Kidney epithelial cell (primary cell): Measurements from ENCODE around the gene CRPPA. TPM values are rescaled to one million over a fixed set of nuclear protein-coding genes. Genes with fewer than 3 reads are reported as not detected.
"Not testable (repeated sequence)": the region's sequence is repeated elsewhere in the genome, so short reads cannot be mapped to it uniquely, and the experiment has no call there.

Experiments
- DNase-seq: peaks from one replicate; pipeline ENCODE4 v3.0.0-alpha.2; 2010; ENCODE audit warnings: low read depth
- H3K27me3 ChIP-seq: 2 replicates; pipeline ENCODE4 v1.6.0; 2011; ENCODE audit warnings: low read length; ENCODE audit not compliant: control insufficient read depth, insufficient read depth
- H3K36me3 ChIP-seq: 2 replicates; pipeline ENCODE4 v1.5.1; 2011; ENCODE audit warnings: low read length; ENCODE audit not compliant: control insufficient read depth, insufficient read depth
- H3K4me3 ChIP-seq: 2 replicates; pipeline ENCODE4 v1.5.1; 2011; ENCODE audit warnings: low read depth, mild to moderate bottlenecking, control low read depth, low read length
- total RNA-seq: library from RNA; depleted of rRNA; stranded (reverse); fragments of >200 nt; gene quantifications from 2 replicates; pipeline ENCODE4 v1.2.3, GENCODE V29; 2015
- TF ChIP-seq, protein P1 (sequence below): IDR thresholded peaks from 2 replicates; pipeline ENCODE4 v1.5.1; 2011; ENCODE audit warnings: mild to moderate bottlenecking, moderate library complexity, low read length, control low read depth, inconsistent platforms; ENCODE audit not compliant: insufficient read depth, poor library complexity, severe bottlenecking

Gene CRPPA
- total RNA-seq, 1 donor from 2014 or later: 1.8 TPM

GRCh38 chr7:16460789-16461493 lies 39.6 kb upstream of the CRPPA start:
- DNase-seq: no peak
- H3K36me3 ChIP-seq: no peaks in the 10 kb centered on the region
- TF ChIP-seq, protein P1, sequence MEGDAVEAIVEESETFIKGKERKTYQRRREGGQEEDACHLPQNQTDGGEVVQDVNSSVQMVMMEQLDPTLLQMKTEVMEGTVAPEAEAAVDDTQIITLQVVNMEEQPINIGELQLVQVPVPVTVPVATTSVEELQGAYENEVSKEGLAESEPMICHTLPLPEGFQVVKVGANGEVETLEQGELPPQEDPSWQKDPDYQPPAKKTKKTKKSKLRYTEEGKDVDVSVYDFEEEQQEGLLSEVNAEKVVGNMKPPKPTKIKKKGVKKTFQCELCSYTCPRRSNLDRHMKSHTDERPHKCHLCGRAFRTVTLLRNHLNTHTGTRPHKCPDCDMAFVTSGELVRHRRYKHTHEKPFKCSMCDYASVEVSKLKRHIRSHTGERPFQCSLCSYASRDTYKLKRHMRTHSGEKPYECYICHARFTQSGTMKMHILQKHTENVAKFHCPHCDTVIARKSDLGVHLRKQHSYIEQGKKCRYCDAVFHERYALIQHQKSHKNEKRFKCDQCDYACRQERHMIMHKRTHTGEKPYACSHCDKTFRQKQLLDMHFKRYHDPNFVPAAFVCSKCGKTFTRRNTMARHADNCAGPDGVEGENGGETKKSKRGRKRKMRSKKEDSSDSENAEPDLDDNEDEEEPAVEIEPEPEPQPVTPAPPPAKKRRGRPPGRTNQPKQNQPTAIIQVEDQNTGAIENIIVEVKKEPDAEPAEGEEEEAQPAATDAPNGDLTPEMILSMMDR: no peak
- H3K4me3 ChIP-seq: no peak overlapping the region
- H3K27me3 ChIP-seq: no peaks in the 10 kb centered on the region

GRCh38 chr7:16456303-16456702 lies 35.0 kb upstream of the CRPPA start:
- H3K4me3 ChIP-seq, H3K36me3 ChIP-seq, H3K27me3 ChIP-seq, DNase-seq: not testable (repeated sequence)

DNA sequence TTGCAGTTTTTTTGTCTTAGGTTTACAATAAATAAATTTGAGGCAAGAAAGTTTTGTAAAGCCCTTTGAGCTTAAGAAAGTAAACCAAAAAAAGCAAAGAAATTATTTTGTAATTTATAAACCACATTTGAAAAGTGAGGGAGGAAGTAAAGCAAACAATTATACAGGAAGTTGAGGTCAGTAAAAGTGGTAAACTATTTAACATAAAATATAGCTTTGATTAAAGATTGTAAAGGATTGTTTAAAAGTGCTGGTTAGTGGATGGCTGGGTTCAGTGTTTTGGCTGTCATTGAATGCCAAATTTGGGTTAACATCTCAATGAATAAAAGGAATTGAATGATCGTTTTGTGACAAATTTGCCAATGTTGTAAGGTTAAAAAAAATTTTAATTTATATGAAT lies 34.3 kb upstream of the CRPPA start:
- TF ChIP-seq, protein P1: no peak
- DNase-seq: no peak
- no peaks in the 10 kb centered on the region for H3K36me3 ChIP-seq

GRCh38 chr7:16450366-16450765 lies 29.0 kb upstream of the CRPPA start:
- no peaks in the 10 kb centered on the region for H3K36me3 ChIP-seq
- no peak for DNase-seq
- TF ChIP-seq, protein P1: no peak
- H3K4me3 ChIP-seq: no peak overlapping the region
- no peaks in the 10 kb centered on the region for H3K27me3 ChIP-seq

More for the DNA sequence above, 34.3 kb upstream of the CRPPA start:
- Histone ChIP-seq H3K27me3 (no peaks in the 10 kb centered on the region), H3K4me3 (no peak overlapping the region)

DNA sequence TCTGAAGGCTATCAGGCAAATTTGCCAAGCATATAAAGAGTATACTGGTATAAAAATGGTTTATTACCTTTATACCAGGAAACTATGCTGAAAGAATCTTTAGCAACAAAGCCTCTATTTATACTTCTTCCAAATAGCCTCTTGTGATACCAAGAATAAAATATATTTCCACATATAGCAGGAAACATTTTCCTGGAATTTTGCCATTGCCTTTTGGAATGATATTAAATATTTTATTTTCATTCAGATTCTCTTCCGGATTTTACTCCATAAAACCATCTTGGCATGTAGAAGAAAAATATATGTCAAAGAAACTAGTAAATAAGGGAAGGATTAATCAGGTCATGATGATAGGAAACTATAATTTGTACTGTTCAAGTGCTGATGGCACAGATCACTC lies 26.5 kb upstream of the CRPPA start:
- no peaks in the 10 kb centered on the region for H3K36me3 ChIP-seq
- TF ChIP-seq, protein P1: no peak
- no peak overlapping the region for H3K4me3 ChIP-seq
- no peak for DNase-seq
- no peaks in the 10 kb centered on the region for H3K27me3 ChIP-seq

- no peak overlapping the region for H3K4me3 ChIP-seq
- no peaks in the 10 kb centered on the region for H3K36me3 ChIP-seq
- TF ChIP-seq, protein P1: no peak
- H3K27me3 ChIP-seq: no peaks in the 10 kb centered on the region
- DNase-seq: no peak
These were observed 25.2 kb upstream of the CRPPA start for GRCh38 chr7:16446508-16446907.

DNA sequence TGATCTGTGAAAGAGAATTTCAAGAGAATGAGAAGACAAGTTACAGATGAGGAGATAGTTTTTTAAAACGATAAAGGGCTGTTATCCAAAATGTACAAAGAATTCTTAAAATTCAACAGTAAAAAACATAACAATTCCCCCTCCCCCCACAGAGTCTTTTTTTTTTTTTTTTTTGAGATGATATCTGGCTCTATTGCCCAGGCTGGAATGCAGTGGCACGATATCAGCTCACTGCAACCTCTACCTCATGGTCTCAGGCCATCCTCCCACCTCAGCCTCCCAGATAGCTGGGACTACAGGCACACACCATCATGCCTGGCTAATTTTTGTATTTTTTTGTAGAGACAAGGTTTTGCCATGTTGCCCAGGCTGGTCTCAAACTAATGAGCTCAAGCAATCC lies 22.5 kb upstream of the CRPPA start:
- not testable (repeated sequence) for H3K4me3 ChIP-seq, H3K36me3 ChIP-seq, DNase-seq, H3K27me3 ChIP-seq
